DND-41 (cell line): ENCODE data around the gene C6orf15.

ENCODE experiments used
- ATAC-seq: fragments of 200-7000 bp; cut with Tn5 transposase; 3 replicates; pipeline ENCODE4 v1.9.1; 2021; ENCODE audit warnings: low read depth; ENCODE audit not compliant: insufficient read depth
- DNase-seq: peaks from one replicate; pipeline ENCODE4 v3.0.0-alpha.2; 2020
- H2AFZ ChIP-seq: 2 replicates; pipeline ENCODE4 v1.6.0; 2012; ENCODE audit warnings: low read depth, low read length
- H3K27ac ChIP-seq: 2 replicates; pipeline ENCODE4 v1.5.1; 2012; ENCODE audit warnings: low read length, inconsistent platforms
- H3K27me3 ChIP-seq: fragments of 200-600 bp; sonication (generic); 2 replicates; pipeline ENCODE4 v1.6.0; 2012; ENCODE audit warnings: low read length, mild to moderate bottlenecking, inconsistent platforms; ENCODE audit not compliant: insufficient read depth, poor library complexity
- H3K36me3 ChIP-seq: 2 replicates; pipeline ENCODE4 v1.5.1; 2012; ENCODE audit warnings: low read length, inconsistent platforms; ENCODE audit not compliant: insufficient read depth
- H3K4me1 ChIP-seq: 2 replicates; pipeline ENCODE4 v1.5.1; 2012; ENCODE audit warnings: mild to moderate bottlenecking, low read length; ENCODE audit not compliant: insufficient read depth
- H3K4me2 ChIP-seq: 2 replicates; pipeline ENCODE4 v1.6.0; 2012; ENCODE audit warnings: mild to moderate bottlenecking, moderate library complexity, low read length, inconsistent platforms; ENCODE audit not compliant: insufficient read depth
- H3K4me3 ChIP-seq, 2 experiments: fragments of 200-600 bp in 1 of 2; shearing (Covaris generic) in 1 of 2; 2 replicates each; pipeline ENCODE4 v1.5.1; 2012 to 2016; ENCODE audit warnings: inconsistent platforms in 2 of 2, low read length in 2 of 2, mild to moderate bottlenecking in 2 of 2, low read depth in 1 of 2, moderate library complexity in 1 of 2
- H3K79me2 ChIP-seq: 2 replicates; pipeline ENCODE4 v1.6.0; 2012; ENCODE audit warnings: low read length, inconsistent platforms; ENCODE audit not compliant: insufficient read depth
- H3K9ac ChIP-seq: 2 replicates; pipeline ENCODE4 v1.6.0; 2012; ENCODE audit warnings: low read depth, mild to moderate bottlenecking, inconsistent platforms, low read length, moderate library complexity
- H3K9me3 ChIP-seq: 2 replicates; pipeline ENCODE4 v1.5.1; 2012; ENCODE audit warnings: low read length, moderate library complexity, mild to moderate bottlenecking, inconsistent platforms; ENCODE audit not compliant: insufficient read depth, severe bottlenecking
- H4K20me1 ChIP-seq: 2 replicates; pipeline ENCODE4 v1.6.0; 2012; ENCODE audit warnings: low read length; ENCODE audit not compliant: insufficient read depth
- CTCF ChIP-seq: IDR thresholded peaks from 2 replicates; pipeline ENCODE4 v1.5.1; 2012; ENCODE audit warnings: borderline replicate concordance, low read length, moderate library complexity, mild to moderate bottlenecking; ENCODE audit not compliant: poor library complexity, severe bottlenecking; ENCODE audit errors: extremely low read depth
- EZH2 ChIP-seq: IDR thresholded peaks from 3 replicates; pipeline ENCODE4 v1.6.1; 2012; ENCODE audit warnings: borderline replicate concordance, low read depth, mild to moderate bottlenecking, moderate library complexity, low read length, inconsistent platforms; ENCODE audit not compliant: severe bottlenecking

Gene C6orf15

DNA sequence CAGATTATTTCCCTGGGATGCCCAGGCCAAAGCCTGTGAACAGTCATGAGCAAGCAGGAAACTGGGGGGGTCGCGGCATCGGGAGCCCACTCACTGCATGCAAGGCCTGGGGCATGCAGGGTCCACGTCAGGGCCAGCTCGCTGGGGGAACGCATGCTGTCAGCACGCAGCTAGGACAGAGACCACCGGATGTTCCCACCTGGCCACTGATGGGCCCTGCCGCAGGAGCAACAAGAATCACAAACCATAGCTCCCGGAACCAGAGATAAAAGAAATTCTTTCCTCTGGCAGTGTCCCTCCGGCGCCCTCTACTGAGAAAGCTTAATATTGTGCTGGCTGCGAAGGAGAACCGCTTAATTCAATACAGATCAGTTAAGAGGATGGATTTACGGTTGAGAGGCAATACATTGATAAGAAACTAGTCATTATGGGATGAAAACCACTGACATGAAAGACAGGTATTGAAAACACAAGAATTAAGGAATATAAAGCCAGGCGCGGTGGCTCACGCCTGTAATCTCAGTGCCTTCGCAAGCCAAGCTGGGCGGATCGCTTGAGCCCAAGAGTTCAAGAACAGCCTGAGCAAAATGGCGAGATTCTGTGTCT lies 32.6 kb downstream of the C6orf15 start:
- DNase-seq (peak; percentile 82), ATAC-seq (peak; percentile 87)
- Histone ChIP-seq H3K36me3 (no peaks in the 10 kb centered on the region), H3K79me2 (no peaks in the 10 kb centered on the region), H3K9ac (peak overlapping the region; percentile 24), H2AFZ (peak overlapping the region; percentile 78), H3K27ac (no peak overlapping the region), H3K27me3 (no peaks in the 10 kb centered on the region), H3K4me3 (peak overlapping the region in 1 of 2 experiments; percentile 8; a peak in 1 of 4 replicates), H4K20me1 (no peaks in the 10 kb centered on the region), H3K4me2 (peak overlapping the region; percentile 53), H3K9me3 (no peaks in the 10 kb centered on the region), H3K4me1 (peaks cover 10% of the 10 kb centered on the region)
- TF ChIP-seq CTCF (peak; percentile 92), EZH2 (no peak)

- H2AFZ ChIP-seq: no peak overlapping the region
- TF ChIP-seq EZH2: no peak
- TF ChIP-seq CTCF: no peak
- H3K4me3 ChIP-seq: no peak overlapping the region
- no peak overlapping the region for H3K4me2 ChIP-seq
- H3K79me2 ChIP-seq: no peaks in the 10 kb centered on the region
- no peak for DNase-seq
- no peak overlapping the region for H3K27ac ChIP-seq
- no peaks in the 10 kb centered on the region for H3K36me3 ChIP-seq
- H3K9ac ChIP-seq: no peak overlapping the region
- ATAC-seq: no peak
- no peaks in the 10 kb centered on the region for H3K27me3 ChIP-seq
- H3K4me1 ChIP-seq: peaks cover 10% of the 10 kb centered on the region
- H3K9me3 ChIP-seq: no peaks in the 10 kb centered on the region
- no peaks in the 10 kb centered on the region for H4K20me1 ChIP-seq
Measured at GRCh38 chr6:31076611-31077010, 35.8 kb downstream of the C6orf15 start.

GRCh38 chr6:31075528-31075927 lies 36.8 kb downstream of the C6orf15 start:
- DNase-seq: no peak
- H3K27me3 ChIP-seq: no peaks in the 10 kb centered on the region
- H3K27ac ChIP-seq: no peak overlapping the region

More at GRCh38 chr6:31075528-31075927, 36.8 kb downstream of the C6orf15 start:
- no peaks in the 10 kb centered on the region for H3K36me3 ChIP-seq
- H3K79me2 ChIP-seq: no peaks in the 10 kb centered on the region
- no peak for ATAC-seq
- no peak overlapping the region for H3K4me3 ChIP-seq
- H3K9me3 ChIP-seq: no peaks in the 10 kb centered on the region
- no peak overlapping the region for H3K4me2 ChIP-seq
- H3K4me1 ChIP-seq: peaks cover 10% of the 10 kb centered on the region
- H2AFZ ChIP-seq: no peak overlapping the region
- no peak for TF ChIP-seq CTCF
- TF ChIP-seq EZH2: no peak
- H4K20me1 ChIP-seq: no peaks in the 10 kb centered on the region
- H3K9ac ChIP-seq: no peak overlapping the region
